Measurements from ENCODE around the gene CCL11. TPM values are rescaled to one million over a fixed set of nuclear protein-coding genes. Genes with fewer than 3 reads are reported as not detected.

Gene CCL11
- total RNA-seq, 1 experiment from 2014 or later = not detected

DNA sequence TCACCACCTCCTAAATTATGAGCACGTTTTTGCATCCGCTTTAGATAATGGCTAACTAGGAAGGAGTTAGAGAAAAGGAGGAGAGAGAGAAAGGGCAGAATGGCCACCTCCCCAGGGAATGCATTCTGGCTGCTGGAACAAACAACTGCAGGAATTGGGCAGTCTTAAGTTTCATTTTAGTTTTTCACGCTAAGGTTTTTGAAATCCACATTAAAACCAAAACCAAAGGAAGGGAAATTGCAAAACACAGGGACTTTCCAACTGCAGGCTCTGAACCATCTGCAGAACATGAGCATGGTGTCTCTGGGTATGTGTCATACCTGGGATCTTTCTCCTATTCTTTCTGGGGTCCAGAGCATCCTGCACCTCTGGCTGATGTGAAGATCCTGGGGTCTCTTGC lies 21.6 kb downstream of the CCL11 start:
- Histone ChIP-seq H3K4me3 (ENCODE audit: low read depth, low read length) (no peak overlapping the region), H3K27me3 (replicated peaks; ENCODE audit: control insufficient read depth, insufficient read depth, low read length) (no peaks in the 10 kb centered on the region; the same call in none of the 2 replicates), H3K4me1 (no peaks in the 10 kb centered on the region), H3K9me3 (no peaks in the 10 kb centered on the region), H3K36me3 (ENCODE audit: control insufficient read depth, insufficient read depth, low read length) (no peaks in the 10 kb centered on the region)
- intact Hi-C loops (cut with micrococcal nuclease; ENCODE audit: unreplicated experiment) = loop anchor here (2.0 kb wide), 1 partner anchor 106 kb away; no protein-coding TSS in a partner anchor
- Mint-ChIP-seq H3K9me3 (ENCODE audit: unreplicated experiment) (no peaks in the 10 kb centered on the region), H3K27me3 (ENCODE audit: insufficient read depth, unreplicated experiment) (no peaks in the 10 kb centered on the region), H3K4me3 (ENCODE audit: unreplicated experiment) (no peak overlapping the region), H3K4me1 (ENCODE audit: low read depth, unreplicated experiment) (no peaks in the 10 kb centered on the region), H3K36me3 (ENCODE audit: insufficient read depth, unreplicated experiment) (no peaks in the 10 kb centered on the region), H3K27ac (ENCODE audit: unreplicated experiment) (no peak overlapping the region)
- POLR2A ChIA-PET = no interaction called here
- TF ChIP-seq, protein P1, sequence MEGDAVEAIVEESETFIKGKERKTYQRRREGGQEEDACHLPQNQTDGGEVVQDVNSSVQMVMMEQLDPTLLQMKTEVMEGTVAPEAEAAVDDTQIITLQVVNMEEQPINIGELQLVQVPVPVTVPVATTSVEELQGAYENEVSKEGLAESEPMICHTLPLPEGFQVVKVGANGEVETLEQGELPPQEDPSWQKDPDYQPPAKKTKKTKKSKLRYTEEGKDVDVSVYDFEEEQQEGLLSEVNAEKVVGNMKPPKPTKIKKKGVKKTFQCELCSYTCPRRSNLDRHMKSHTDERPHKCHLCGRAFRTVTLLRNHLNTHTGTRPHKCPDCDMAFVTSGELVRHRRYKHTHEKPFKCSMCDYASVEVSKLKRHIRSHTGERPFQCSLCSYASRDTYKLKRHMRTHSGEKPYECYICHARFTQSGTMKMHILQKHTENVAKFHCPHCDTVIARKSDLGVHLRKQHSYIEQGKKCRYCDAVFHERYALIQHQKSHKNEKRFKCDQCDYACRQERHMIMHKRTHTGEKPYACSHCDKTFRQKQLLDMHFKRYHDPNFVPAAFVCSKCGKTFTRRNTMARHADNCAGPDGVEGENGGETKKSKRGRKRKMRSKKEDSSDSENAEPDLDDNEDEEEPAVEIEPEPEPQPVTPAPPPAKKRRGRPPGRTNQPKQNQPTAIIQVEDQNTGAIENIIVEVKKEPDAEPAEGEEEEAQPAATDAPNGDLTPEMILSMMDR (IDR thresholded peaks at IDR 0.05; ENCODE audit: insufficient read depth in 1 of 2, low read depth in 1 of 2, low read length in 1 of 2, severe bottlenecking in 1 of 2, unreplicated experiment in 1 of 2) = no peak
- DNase-seq = no peak
- CTCF ChIA-PET = interaction anchor here (1.2 to 1.7 kb wide), 2 partner anchors 54 to 107 kb away, joined by 5 to 14 read pairs; no protein-coding TSS in a partner anchor
- no TSS peak for BruUV-seq (replicated peaks)

DNA sequence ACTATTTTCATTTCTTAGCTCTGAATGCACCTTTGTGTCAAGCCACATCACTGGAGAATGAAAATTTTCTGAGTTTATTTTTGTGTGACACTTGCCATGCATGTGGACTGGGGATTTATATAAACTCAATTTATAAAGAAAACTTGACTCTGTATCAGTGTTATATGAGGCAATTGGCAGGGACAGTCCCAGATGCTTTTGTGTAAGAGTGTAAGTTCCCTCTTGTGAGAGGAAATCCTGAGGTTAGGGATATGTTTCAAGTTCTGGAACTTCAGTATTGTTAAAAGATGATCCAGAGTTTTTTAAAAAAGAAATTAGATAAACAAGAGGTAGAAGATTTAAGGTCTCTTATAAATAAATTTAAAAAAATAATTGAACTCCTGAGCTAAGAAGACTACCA lies 22.8 kb downstream of the CCL11 start:
- Histone ChIP-seq H3K27me3 (replicated peaks; ENCODE audit: control insufficient read depth, insufficient read depth, low read length) (no peaks in the 10 kb centered on the region; the same call in none of the 2 replicates), H3K9me3 (no peaks in the 10 kb centered on the region), H3K4me3 (ENCODE audit: low read depth, low read length) (no peak overlapping the region), H3K36me3 (ENCODE audit: control insufficient read depth, insufficient read depth, low read length) (no peaks in the 10 kb centered on the region), H3K4me1 (no peaks in the 10 kb centered on the region)
- no peak for DNase-seq
- POLR2A ChIA-PET = no interaction called here
- Mint-ChIP-seq H3K36me3 (ENCODE audit: insufficient read depth, unreplicated experiment) (no peaks in the 10 kb centered on the region), H3K4me3 (ENCODE audit: unreplicated experiment) (no peak overlapping the region), H3K27me3 (ENCODE audit: insufficient read depth, unreplicated experiment) (no peaks in the 10 kb centered on the region), H3K4me1 (ENCODE audit: low read depth, unreplicated experiment) (no peaks in the 10 kb centered on the region), H3K27ac (ENCODE audit: unreplicated experiment) (no peak overlapping the region), H3K9me3 (ENCODE audit: unreplicated experiment) (no peaks in the 10 kb centered on the region)
- intact Hi-C loops (cut with micrococcal nuclease; ENCODE audit: unreplicated experiment) = no loop called here
- TF ChIP-seq, protein P1 (IDR thresholded peaks at IDR 0.05; ENCODE audit: insufficient read depth in 1 of 2, low read depth in 1 of 2, low read length in 1 of 2, severe bottlenecking in 1 of 2, unreplicated experiment in 1 of 2) = no peak
- CTCF ChIA-PET = no interaction called here
- no TSS peak for BruUV-seq (replicated peaks)

DNA sequence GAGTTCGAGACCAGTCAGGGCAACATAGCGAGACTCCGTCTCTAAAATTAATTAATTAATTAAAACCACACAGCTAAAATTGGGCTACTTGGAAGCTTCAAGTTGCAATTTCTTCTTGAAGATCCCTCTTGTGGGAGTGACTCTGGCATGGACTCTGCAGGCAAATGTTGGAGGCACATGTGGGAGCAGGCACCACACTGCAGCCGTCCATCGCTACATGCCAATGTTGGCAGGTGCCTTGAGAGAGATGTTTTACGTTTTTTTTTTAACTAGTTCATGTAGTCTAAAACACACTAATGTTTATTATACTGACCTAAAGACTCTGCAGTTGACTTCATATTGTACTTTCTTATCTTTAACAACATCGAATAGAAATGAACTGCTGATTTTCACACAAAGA lies 25.7 kb downstream of the CCL11 start:
- H3K4me3 Mint-ChIP-seq (ENCODE audit: unreplicated experiment) = no peak overlapping the region
- H3K4me1 Mint-ChIP-seq (ENCODE audit: low read depth, unreplicated experiment) = no peaks in the 10 kb centered on the region
- H3K27me3 Mint-ChIP-seq (ENCODE audit: insufficient read depth, unreplicated experiment) = peaks cover 4% of the 10 kb centered on the region
- BruUV-seq (replicated peaks) = no TSS peak
- TF ChIP-seq, protein P1 (IDR thresholded peaks at IDR 0.05; ENCODE audit: insufficient read depth in 1 of 2, low read depth in 1 of 2, low read length in 1 of 2, severe bottlenecking in 1 of 2, unreplicated experiment in 1 of 2) = no peak
- no peaks in the 10 kb centered on the region for H3K9me3 Mint-ChIP-seq (ENCODE audit: unreplicated experiment)
- Histone ChIP-seq H3K36me3 (ENCODE audit: control insufficient read depth, insufficient read depth, low read length) (no peaks in the 10 kb centered on the region), H3K4me1 (no peaks in the 10 kb centered on the region), H3K4me3 (ENCODE audit: low read depth, low read length) (no peak overlapping the region), H3K9me3 (no peaks in the 10 kb centered on the region), H3K27me3 (replicated peaks; ENCODE audit: control insufficient read depth, insufficient read depth, low read length) (no peaks in the 10 kb centered on the region; the same call in none of the 2 replicates)
- DNase-seq = no peak
- ChIA-PET CTCF (no interaction called here), POLR2A (no interaction called here)
- H3K27ac Mint-ChIP-seq (ENCODE audit: unreplicated experiment) = no peak overlapping the region
- H3K36me3 Mint-ChIP-seq (ENCODE audit: insufficient read depth, unreplicated experiment) = no peaks in the 10 kb centered on the region
- intact Hi-C loops (cut with micrococcal nuclease; ENCODE audit: unreplicated experiment) = no loop called here
